MCF 10A (cell line): Measurements from ENCODE around the gene CFAP77. TPM values are rescaled to one million over a fixed set of nuclear protein-coding genes. Genes with fewer than 3 reads are reported as not detected.

Experiments used
- BruUV-seq: library from RNA; stranded (reverse); fragments of 400-500 nt; replicated peaks from 2 replicates; lab custom pipeline; 2021; lab: Mats Ljungman, UMichigan
- CTCF ChIA-PET: fragments of 300-600 bp; sonication (Branson Sonifier 250); formaldehyde crosslinking; extraction: SDS; loops from one replicate; lab custom pipeline; 2021; ENCODE audit warnings: antibody characterized with exemption, inconsistent platforms; lab: Yijun Ruan, JAX
- POLR2A ChIA-PET: fragments of 300-600, 350-650 bp; sonication (Branson Sonifier 250); formaldehyde crosslinking; extraction: SDS; loops from one replicate; lab custom pipeline; 2020; ENCODE audit warnings: antibody characterized with exemption, inconsistent platforms; lab: Yijun Ruan, JAX
- DNase-seq: peaks from one replicate; pipeline ENCODE4 v3.0.0-alpha.2; 2018; ENCODE audit not compliant: unreplicated experiment
- H3K27ac Mint-ChIP-seq: one replicate; pipeline ENCODE4 v1.8.0; 2022; ENCODE audit warnings: mild to moderate bottlenecking, low read depth, mixed read lengths; ENCODE audit not compliant: unreplicated experiment
- H3K27me3 Mint-ChIP-seq: one replicate; pipeline ENCODE4 v1.8.0; 2022; ENCODE audit warnings: mixed read lengths; ENCODE audit not compliant: insufficient read depth, unreplicated experiment
- H3K36me3 Mint-ChIP-seq: one replicate; pipeline ENCODE4 v1.8.0; 2022; ENCODE audit warnings: mild to moderate bottlenecking, moderate library complexity, mixed read lengths; ENCODE audit not compliant: insufficient read depth, unreplicated experiment
- H3K4me1 Mint-ChIP-seq: one replicate; pipeline ENCODE4 v1.8.0; 2022; ENCODE audit warnings: mixed read lengths; ENCODE audit not compliant: insufficient read depth, unreplicated experiment
- H3K4me3 Mint-ChIP-seq: one replicate; pipeline ENCODE4 v1.8.0; 2022; ENCODE audit warnings: mild to moderate bottlenecking, moderate library complexity, mixed read lengths; ENCODE audit not compliant: unreplicated experiment
- H3K9me3 Mint-ChIP-seq: one replicate; pipeline ENCODE4 v1.8.0; 2022; ENCODE audit warnings: mixed read lengths; ENCODE audit not compliant: unreplicated experiment
- CTCF ChIP-seq: fragments of 200-600 bp; IDR thresholded peaks from one replicate; pipeline ENCODE4 v1.8.0; 2022; ENCODE audit warnings: antibody characterized with exemption, mild to moderate bottlenecking; ENCODE audit not compliant: unreplicated experiment
- intact Hi-C: fragments of 100-400 bp; cut with micrococcal nuclease; formaldehyde crosslinking; loops from 2 replicates; pipeline ENCODE4 v1.14.1; 2022
- total RNA-seq: library from RNA; stranded (reverse); gene quantifications from 2 replicates; pipeline ENCODE4 v1.2.3, GENCODE V29; 2022

The CFAP77 gene
- total RNA-seq, 1 experiment from 2014 or later = not detected

- ChIA-PET POLR2A (no interaction called here), CTCF (no interaction called here)
- no TSS peak for BruUV-seq
- no peaks in the 10 kb centered on the region for H3K27me3 Mint-ChIP-seq
- DNase-seq = no peak
- intact Hi-C loops = no loop called here
- H3K9me3 Mint-ChIP-seq = no peaks in the 10 kb centered on the region
- peaks cover 41% of the 10 kb centered on the region for H3K36me3 Mint-ChIP-seq
- H3K27ac Mint-ChIP-seq = no peak overlapping the region
- H3K4me1 Mint-ChIP-seq = peaks cover 21% of the 10 kb centered on the region
- H3K4me3 Mint-ChIP-seq = no peak overlapping the region
- no peak for TF ChIP-seq CTCF
These were observed 5.7 kb upstream of the CFAP77 start for GRCh38 chr9:132404228-132404881.

- peaks cover 18% of the 10 kb centered on the region for H3K36me3 Mint-ChIP-seq
- no TSS peak for BruUV-seq
- intact Hi-C loops = no loop called here
- H3K4me1 Mint-ChIP-seq = peaks cover 21% of the 10 kb centered on the region
- H3K4me3 Mint-ChIP-seq = peak within 1 kb of the TSS; percentile 79
- ChIA-PET POLR2A (no interaction called here), CTCF (no interaction called here)
- H3K27me3 Mint-ChIP-seq = no peaks in the 10 kb centered on the region
- peak within 1 kb of the TSS; percentile 91 for H3K27ac Mint-ChIP-seq
- no peak for TF ChIP-seq CTCF
- no peaks in the 10 kb centered on the region for H3K9me3 Mint-ChIP-seq
- DNase-seq = peak; percentile 89
These were observed 3.4 kb upstream of the CFAP77 start, which contains the start of gene TTF1 for GRCh38 chr9:132406554-132407122. Gene TTF1, minus strand, starts transcription at chr9:132406840. Its CDS starts 4,019 bp downstream, at chr9:132402821.

- DNase-seq = no peak
- Mint-ChIP-seq H3K9me3 (no peaks in the 10 kb centered on the region), H3K36me3 (peaks cover 12% of the 10 kb centered on the region), H3K4me1 (peaks cover 21% of the 10 kb centered on the region), H3K27me3 (peaks cover under 1% of the 10 kb centered on the region), H3K4me3 (peak overlapping the region; percentile 79), H3K27ac (peak overlapping the region; percentile 91)
- BruUV-seq = no TSS peak
- ChIA-PET POLR2A (no interaction called here), CTCF (interaction anchor here (0.7 to 1.0 kb wide), 2 partner anchors 126 to 243 kb away, joined by 3 read pairs; no protein-coding TSS in a partner anchor)
- TF ChIP-seq CTCF = no peak
- intact Hi-C loops = no loop called here
These were observed 2.8 kb upstream of the CFAP77 start for GRCh38 chr9:132407196-132407595.

GRCh38 chr9:132408521-132408920 is 1.5 kb upstream of the CFAP77 start:
- POLR2A ChIA-PET = interaction anchor here (0.6 kb wide), 1 partner anchor 16 kb away, joined by 3 read pairs; no protein-coding TSS in a partner anchor
- Mint-ChIP-seq H3K27ac (no peak overlapping the region), H3K36me3 (no peaks in the 10 kb centered on the region), H3K4me1 (peaks cover 21% of the 10 kb centered on the region), H3K9me3 (no peaks in the 10 kb centered on the region), H3K27me3 (peaks cover 14% of the 10 kb centered on the region), H3K4me3 (no peak overlapping the region)
- no peak for DNase-seq
- intact Hi-C loops = no loop called here
- BruUV-seq = no TSS peak
- no peak for TF ChIP-seq CTCF
- CTCF ChIA-PET = no interaction called here
